GM12801 (cell line): ENCODE measurements around the gene ELOVL5.

ENCODE experiments used
- CTCF ChIP-seq: IDR thresholded peaks from one replicate; pipeline ENCODE4 v1.5.1; 2011; ENCODE audit warnings: control low read depth; ENCODE audit not compliant: insufficient read length; ENCODE audit errors: extremely low read depth

ELOVL5 gene

GRCh38 chr6:53268858-53269608, 79.7 kb downstream of the ELOVL5 start:
- TF ChIP-seq CTCF = no peak

GRCh38 chr6:53266553-53267090, 82.1 kb downstream of the ELOVL5 start:
- no peak for TF ChIP-seq CTCF

- TF ChIP-seq CTCF = no peak
Observed at GRCh38 chr6:53264915-53265607, 83.7 kb downstream of the ELOVL5 start.

GRCh38 chr6:53264337-53264736, 84.4 kb downstream of the ELOVL5 start:
- no peak for TF ChIP-seq CTCF

- TF ChIP-seq CTCF = no peak
Observed at GRCh38 chr6:53263917-53264316, 84.8 kb downstream of the ELOVL5 start.

- no peak for TF ChIP-seq CTCF
Observed at GRCh38 chr6:53259860-53260580, 88.7 kb downstream of the ELOVL5 start.

GRCh38 chr6:53258774-53259155, 90.0 kb downstream of the ELOVL5 start:
- no peak for TF ChIP-seq CTCF
